ENCODE results near the gene SPTBN4.
"Not testable (repeated sequence)": the region's sequence is repeated elsewhere in the genome, so short reads cannot be mapped to it uniquely, and the experiment has no call there.

The SPTBN4 gene

GRCh38 chr19:40534148-40534547, 67.3 kb downstream of the SPTBN4 start:
- no peak for DNase-seq

- no peak for DNase-seq
Observed at GRCh38 chr19:40539070-40539469, 72.3 kb downstream of the SPTBN4 start.

GRCh38 chr19:40542202-40542859, 75.5 kb downstream of the SPTBN4 start:
- no peak for DNase-seq

- DNase-seq = no peak
Observed at GRCh38 chr19:40543029-40543597, 76.3 kb downstream of the SPTBN4 start.

GRCh38 chr19:40546153-40546841, 79.5 kb downstream of the SPTBN4 start:
- DNase-seq = not testable (repeated sequence)

GRCh38 chr19:40547190-40547589, 80.4 kb downstream of the SPTBN4 start:
- not testable (repeated sequence) for DNase-seq

GRCh38 chr19:40547836-40548235, 81.0 kb downstream of the SPTBN4 start:
- no peak for DNase-seq

GRCh38 chr19:40549007-40549708, 82.4 kb downstream of the SPTBN4 start:
- DNase-seq = no peak

- no peak for DNase-seq
Observed at GRCh38 chr19:40550951-40551350, 84.2 kb downstream of the SPTBN4 start.

GRCh38 chr19:40552848-40553247, 86.0 kb downstream of the SPTBN4 start:
- DNase-seq = no peak

- no peak for DNase-seq
Observed at GRCh38 chr19:40553885-40554857, 87.4 kb downstream of the SPTBN4 start.

- no peak for DNase-seq
Observed at GRCh38 chr19:40555978-40556689, 89.3 kb downstream of the SPTBN4 start.

GRCh38 chr19:40556953-40557530, 90.2 kb downstream of the SPTBN4 start:
- no peak for DNase-seq

- DNase-seq = no peak
Observed at GRCh38 chr19:40559394-40559793, 92.6 kb downstream of the SPTBN4 start.

GRCh38 chr19:40560092-40560507, 93.3 kb downstream of the SPTBN4 start:
- no peak for DNase-seq

- no peak for DNase-seq
Observed at GRCh38 chr19:40561947-40562346, 95.1 kb downstream of the SPTBN4 start.

- not testable (repeated sequence) for DNase-seq
Observed at GRCh38 chr19:40564535-40564934, 97.7 kb downstream of the SPTBN4 start.

- DNase-seq = no peak
Observed at GRCh38 chr19:40565355-40565754, 98.6 kb downstream of the SPTBN4 start.

GRCh38 chr19:40565910-40566495, 99.2 kb downstream of the SPTBN4 start:
- no peak for DNase-seq

- no peak for DNase-seq
Observed at GRCh38 chr19:40567040-40567749, 100.4 kb downstream of the SPTBN4 start.
